CD4-positive, CD25-positive, alpha-beta regulatory T cell (primary cell): ENCODE data around the gene ADD2. TPM values are rescaled to one million over a fixed set of nuclear protein-coding genes. Genes with fewer than 3 reads are reported as not detected.

ENCODE experiments used
- ATAC-seq, 2 donors: fragments of 150-1000 bp; cut with Tn5 transposase; one replicate each; pipeline ENCODE4 v1.10.0; 2021; ENCODE audit warnings: low read depth in 2 of 2, moderate number of reproducible peaks in 2 of 2, moderate library complexity in 1 of 2
- DNase-seq, 3 donors: peaks; one replicate each; pipeline versions ENCODE4 v3.0.0 to v3.0.0-alpha.2; 2012 to 2022; ENCODE audit warnings: mixed read lengths in 1 of 3
- H3K27ac ChIP-seq: one replicate; pipeline ENCODE4 v1.7.0; 2013; ENCODE audit warnings: mild to moderate bottlenecking, low read length; ENCODE audit not compliant: insufficient read depth, poor library complexity, severe bottlenecking
- H3K27me3 ChIP-seq: one replicate; pipeline ENCODE4 v1.7.0; 2013; ENCODE audit warnings: low read length; ENCODE audit not compliant: control insufficient read depth, insufficient read depth
- H3K36me3 ChIP-seq: one replicate; pipeline ENCODE4 v1.7.0; 2013; ENCODE audit warnings: mild to moderate bottlenecking, low read length, moderate library complexity; ENCODE audit not compliant: control insufficient read depth, insufficient read depth
- H3K4me1 ChIP-seq: 2 replicates; pipeline ENCODE4 v1.7.0; 2013; ENCODE audit warnings: mild to moderate bottlenecking, low read length; ENCODE audit not compliant: insufficient read depth, control insufficient read depth, poor library complexity, severe bottlenecking
- H3K4me3 ChIP-seq: one replicate; pipeline ENCODE4 v1.7.0; 2013; ENCODE audit warnings: low read depth, mild to moderate bottlenecking, low read length, moderate library complexity
- H3K9me3 ChIP-seq, 2 experiments: 1 replicate in 1 of 2; 2 replicates in 1 of 2; pipeline ENCODE4 v1.7.0; 2013; ENCODE audit warnings: low read length in 2 of 2, mild to moderate bottlenecking in 1 of 2, moderate library complexity in 1 of 2; ENCODE audit not compliant: control insufficient read depth in 2 of 2
- H3K27ac Mint-ChIP-seq, 3 donors: one replicate each; pipeline ENCODE4 v1.8.0; 2020 to 2022; ENCODE audit warnings: mild to moderate bottlenecking in 3 of 3, mixed read lengths in 3 of 3, moderate library complexity in 2 of 3
- H3K27me3 Mint-ChIP-seq: one replicate; pipeline ENCODE4 v1.8.0; 2022; ENCODE audit warnings: mild to moderate bottlenecking, mixed read lengths
- H3K36me3 Mint-ChIP-seq: one replicate; pipeline ENCODE4 v1.8.0; 2020; ENCODE audit warnings: mixed read lengths
- H3K4me1 Mint-ChIP-seq, 4 donors: one replicate each; pipeline ENCODE4 v1.8.0; 2020 to 2022; ENCODE audit warnings: mixed read lengths in 4 of 4, mild to moderate bottlenecking in 1 of 4
- H3K4me3 Mint-ChIP-seq, 4 donors: one replicate each; pipeline ENCODE4 v1.8.0; 2020 to 2022; ENCODE audit warnings: mild to moderate bottlenecking in 4 of 4, mixed read lengths in 4 of 4, moderate library complexity in 3 of 4
- H3K9me3 Mint-ChIP-seq, 7 donors: one replicate each; pipeline ENCODE4 v1.8.0; 2020 to 2022; ENCODE audit warnings: mixed read lengths in 7 of 7, mild to moderate bottlenecking in 3 of 7, moderate library complexity in 2 of 7
- polyA plus RNA-seq, 4 donors: library from polyadenylated mRNA; unstranded; fragments of 300-500 nt; fragmentation: Illumina TruSeq; gene quantifications; one replicate each; pipeline ENCODE4 v1.2.3, GENCODE V29; 2021
- total RNA-seq: library from RNA; stranded (reverse); gene quantifications from one replicate; pipeline ENCODE4 v1.2.3, GENCODE V29; 2022

The ADD2 gene
- total and polyA plus RNA-seq, 5 donors from 2014 or later = 0.02 to 0.67 TPM; not detected in 3

GRCh38 chr2:70641263-70641784 lies 126.7 kb downstream of the ADD2 start:
- peaks cover 0 to 5% (median 0%) of the 10 kb centered on the region in 7 donors for H3K9me3 Mint-ChIP-seq
- Histone ChIP-seq H3K27me3 (no peaks in the 10 kb centered on the region), H3K4me3 (no peak overlapping the region), H3K4me1 (peaks cover 2% of the 10 kb centered on the region), H3K27ac (no peak overlapping the region), H3K36me3 (no peaks in the 10 kb centered on the region), H3K9me3 (no peaks in the 10 kb centered on the region)
- no peaks in the 10 kb centered on the region for H3K36me3 Mint-ChIP-seq
- H3K27me3 Mint-ChIP-seq = peaks cover 16% of the 10 kb centered on the region
- ATAC-seq (no peak), DNase-seq (no peak)
- peaks cover 7 to 25% (median 9%) of the 10 kb centered on the region in 4 donors for H3K4me1 Mint-ChIP-seq
- H3K27ac Mint-ChIP-seq = peak overlapping the region; percentile 41 to 76 (median 59)
- no peak overlapping the region for H3K4me3 Mint-ChIP-seq

GRCh38 chr2:70639841-70640436 lies 128.1 kb downstream of the ADD2 start:
- peak in 1 of 2 donors; percentile 31 for ATAC-seq
- H3K27me3 ChIP-seq = no peaks in the 10 kb centered on the region
- H3K9me3 ChIP-seq = no peaks in the 10 kb centered on the region
- no peak for DNase-seq
- H3K36me3 Mint-ChIP-seq = no peaks in the 10 kb centered on the region
- H3K4me1 ChIP-seq = peaks cover 2% of the 10 kb centered on the region
- no peak overlapping the region for H3K4me3 Mint-ChIP-seq
- H3K27ac Mint-ChIP-seq = peak overlapping the region in 2 of 3 donors; percentile 34 to 42
- no peak overlapping the region for H3K27ac ChIP-seq
- H3K36me3 ChIP-seq = no peaks in the 10 kb centered on the region
- H3K27me3 Mint-ChIP-seq = peaks cover 20% of the 10 kb centered on the region
- no peak overlapping the region for H3K4me3 ChIP-seq
- H3K4me1 Mint-ChIP-seq = peaks cover 7 to 25% (median 9%) of the 10 kb centered on the region in 4 donors
- peaks cover 0 to 5% (median 0%) of the 10 kb centered on the region in 7 donors for H3K9me3 Mint-ChIP-seq

GRCh38 chr2:70638561-70638960 lies 129.4 kb downstream of the ADD2 start:
- H3K4me1 Mint-ChIP-seq = peaks cover 7 to 25% (median 9%) of the 10 kb centered on the region in 4 donors
- peaks cover 0 to 6% (median 4%) of the 10 kb centered on the region in 7 donors for H3K9me3 Mint-ChIP-seq
- Histone ChIP-seq H3K27me3 (peaks cover 3% of the 10 kb centered on the region), H3K27ac (no peak overlapping the region), H3K9me3 (peaks cover 0 to 2% of the 10 kb centered on the region in 2 experiments), H3K4me1 (peaks cover 2% of the 10 kb centered on the region), H3K36me3 (no peaks in the 10 kb centered on the region), H3K4me3 (no peak overlapping the region)
- ATAC-seq = no peak
- H3K4me3 Mint-ChIP-seq = peak overlapping the region in 1 of 4 donors; percentile 55
- H3K27ac Mint-ChIP-seq = peak overlapping the region in 1 of 3 donors; percentile 42
- no peak for DNase-seq
- H3K36me3 Mint-ChIP-seq = no peaks in the 10 kb centered on the region
- H3K27me3 Mint-ChIP-seq = peaks cover 33% of the 10 kb centered on the region

GRCh38 chr2:70633508-70633907 lies 134.5 kb downstream of the ADD2 start:
- Mint-ChIP-seq H3K36me3 (no peaks in the 10 kb centered on the region), H3K9me3 (peaks cover 0 to 10% (median 6%) of the 10 kb centered on the region in 7 donors), H3K27me3 (peaks cover 62% of the 10 kb centered on the region)

GRCh38 chr2:70632966-70633365 lies 135.0 kb downstream of the ADD2 start:
- H3K27ac ChIP-seq = no peak overlapping the region
- H3K36me3 Mint-ChIP-seq = no peaks in the 10 kb centered on the region
- peaks cover 0 to 5% of the 10 kb centered on the region in 2 experiments for H3K9me3 ChIP-seq
- H3K4me1 Mint-ChIP-seq = peaks cover 0 to 4% (median under 1%) of the 10 kb centered on the region in 4 donors
- H3K9me3 Mint-ChIP-seq = peaks cover 0 to 10% (median 3%) of the 10 kb centered on the region in 7 donors
- no peak overlapping the region for H3K4me3 Mint-ChIP-seq
- peaks cover 63% of the 10 kb centered on the region for H3K27me3 Mint-ChIP-seq
- peaks cover 12% of the 10 kb centered on the region for H3K27me3 ChIP-seq
- H3K4me1 ChIP-seq = no peaks in the 10 kb centered on the region
- ATAC-seq (no peak), DNase-seq (no peak)
- H3K27ac Mint-ChIP-seq = no peak overlapping the region
- no peaks in the 10 kb centered on the region for H3K36me3 ChIP-seq
- no peak overlapping the region for H3K4me3 ChIP-seq

More at GRCh38 chr2:70633508-70633907, 134.5 kb downstream of the ADD2 start:
- Histone ChIP-seq H3K4me3 (no peak overlapping the region), H3K27ac (no peak overlapping the region), H3K4me1 (no peaks in the 10 kb centered on the region), H3K27me3 (peaks cover 12% of the 10 kb centered on the region), H3K36me3 (no peaks in the 10 kb centered on the region), H3K9me3 (peaks cover 0 to 2% of the 10 kb centered on the region in 2 experiments)
- Mint-ChIP-seq H3K4me1 (peaks cover 3 to 6% (median 4%) of the 10 kb centered on the region in 4 donors), H3K27ac (no peak overlapping the region), H3K4me3 (no peak overlapping the region)
- no peak for DNase-seq
- no peak for ATAC-seq

- peaks cover 0 to 5% of the 10 kb centered on the region in 2 experiments for H3K9me3 ChIP-seq
- no peak overlapping the region for H3K4me3 ChIP-seq
- H3K27me3 ChIP-seq = peaks cover 12% of the 10 kb centered on the region
- peaks cover 0 to 4% (median 0%) of the 10 kb centered on the region in 4 donors for H3K4me1 Mint-ChIP-seq
- no peaks in the 10 kb centered on the region for H3K36me3 ChIP-seq
- H3K4me3 Mint-ChIP-seq = no peak overlapping the region
- H3K27ac Mint-ChIP-seq = no peak overlapping the region
- peaks cover 65% of the 10 kb centered on the region for H3K27me3 Mint-ChIP-seq
- no peaks in the 10 kb centered on the region for H3K36me3 Mint-ChIP-seq
- no peak for DNase-seq
- no peaks in the 10 kb centered on the region for H3K4me1 ChIP-seq
- peaks cover 0 to 10% (median 3%) of the 10 kb centered on the region in 7 donors for H3K9me3 Mint-ChIP-seq
- no peak for ATAC-seq
- H3K27ac ChIP-seq = no peak overlapping the region
These were observed 135.6 kb downstream of the ADD2 start for GRCh38 chr2:70632388-70632787.

DNA sequence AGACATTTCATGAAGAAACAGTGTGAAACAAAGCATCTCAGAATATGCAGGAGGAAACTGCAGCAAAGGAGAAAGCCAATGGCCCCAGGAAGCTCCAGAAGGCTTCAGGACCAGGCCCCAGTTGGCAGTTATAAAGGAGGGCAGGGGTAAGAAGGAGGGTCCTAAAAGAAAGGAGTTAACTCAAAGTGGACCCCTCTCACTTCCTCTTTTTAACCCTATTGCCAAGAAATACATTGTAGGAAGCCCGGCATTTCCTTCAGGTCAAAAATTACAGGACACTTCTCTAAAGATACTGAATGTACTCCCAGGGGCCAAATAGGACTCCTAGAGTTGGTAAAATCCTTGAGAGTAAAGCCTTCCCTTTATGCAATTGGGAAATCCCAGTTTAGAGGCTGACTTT lies 137.2 kb downstream of the ADD2 start:
- peaks cover 61% of the 10 kb centered on the region for H3K27me3 Mint-ChIP-seq
- no peaks in the 10 kb centered on the region for H3K36me3 ChIP-seq
- DNase-seq = no peak
- no peak overlapping the region for H3K27ac Mint-ChIP-seq
- peaks cover 0 to 5% of the 10 kb centered on the region in 2 experiments for H3K9me3 ChIP-seq
- no peak overlapping the region for H3K27ac ChIP-seq
- peaks cover 0 to 10% (median 3%) of the 10 kb centered on the region in 7 donors for H3K9me3 Mint-ChIP-seq
- H3K4me3 ChIP-seq = no peak overlapping the region
- ATAC-seq = no peak
- H3K36me3 Mint-ChIP-seq = no peaks in the 10 kb centered on the region
- no peaks in the 10 kb centered on the region for H3K4me1 ChIP-seq
- H3K4me3 Mint-ChIP-seq = no peak overlapping the region
- peaks cover 16% of the 10 kb centered on the region for H3K27me3 ChIP-seq
- H3K4me1 Mint-ChIP-seq = no peaks in the 10 kb centered on the region
